Prostate gland (tissue), 2 donors: ENCODE measurements around the gene CCDC102B. TPM values are rescaled to one million over a fixed set of nuclear protein-coding genes. Genes with fewer than 3 reads are reported as not detected.

ENCODE experiments used
- DNase-seq: peaks from one replicate; pipeline ENCODE4 v3.0.0-alpha.2; 2019; ENCODE audit warnings: low spot score
- H3K27ac ChIP-seq, 2 donors: fragments of 200-600 bp; sonication (generic); 2 replicates each; pipeline ENCODE4 v1.5.1; 2017 to 2019
- H3K27me3 ChIP-seq: fragments of 200-600 bp; sonication (generic); replicated peaks from 2 replicates; pipeline ENCODE4 v1.5.1; 2019; ENCODE audit not compliant: insufficient read depth
- H3K36me3 ChIP-seq, 2 donors: fragments of 200-600 bp; sonication (generic); 1 replicate in 1 of 2; 2 replicates in 1 of 2; pipeline versions ENCODE4 v1.5.1 to v1.8.1; 2017 to 2019
- H3K4me1 ChIP-seq: fragments of 200-600 bp; sonication (generic); replicated peaks from 2 replicates; pipeline ENCODE4 v1.5.1; 2019
- H3K4me3 ChIP-seq, 2 donors: fragments of 200-600 bp; sonication (generic); 2 replicates each; pipeline ENCODE4 v1.5.1; 2017 to 2019
- H3K9me3 ChIP-seq: fragments of 200-600 bp; sonication (generic); 2 replicates; pipeline ENCODE4 v1.5.1; 2017
- CTCF ChIP-seq, 4 experiments: fragments of 200-600 bp in 2 of 4; fragments of 450-650 bp in 2 of 4; sonication (generic) in 2 of 4; IDR thresholded peaks; 1 replicate in 3 of 4; 2 replicates in 1 of 4; pipeline ENCODE4 v1.5.1; 2016 to 2019; ENCODE audit warnings: antibody characterized with exemption in 4 of 4, mild to moderate bottlenecking in 2 of 4, moderate library complexity in 2 of 4
- POLR2A ChIP-seq: fragments of 450-650 bp; IDR thresholded peaks from one replicate; pipeline ENCODE4 v1.6.1; 2016; ENCODE audit warnings: antibody characterized with exemption, mild to moderate bottlenecking
- POLR2AphosphoS5 ChIP-seq: sonication (generic); formaldehyde crosslinking; IDR thresholded peaks from one replicate; pipeline ENCODE4 v1.6.1; 2017; ENCODE audit warnings: antibody characterized with exemption
- WGBS: methylation state at CpG from one replicate; pipeline ENCODE4 v1.1.5; 2018; 5-methylcytosine and 5-hydroxymethylcytosine counted together
- intact Hi-C: fragments of 100-400 bp; cut with DNase I; formaldehyde crosslinking; loops from one replicate; pipeline ENCODE4 v1.14.2; 2022
- total RNA-seq, 2 donors: library from RNA; depleted of rRNA; stranded (reverse); fragments of >200 nt; gene quantifications; one replicate each; pipeline ENCODE4 v1.1.0, GENCODE V29; 2016

The CCDC102B gene
- total RNA-seq, 2 donors from 2014 or later: 2.9 to 16.5 TPM

- Histone ChIP-seq H3K4me1 (no peaks in the 10 kb centered on the region), H3K4me3 (no peak overlapping the region), H3K27ac (no peak overlapping the region), H3K9me3 (no peaks in the 10 kb centered on the region), H3K36me3 (no peaks in the 10 kb centered on the region), H3K27me3 (no peaks in the 10 kb centered on the region)
- intact Hi-C loops: no loop called here
- TF ChIP-seq POLR2A: no peak
- no peak for TF ChIP-seq CTCF (IDR thresholded peaks at IDR 0.05)
- no peak for TF ChIP-seq POLR2AphosphoS5
- WGBS: 91% methylated on average over 2 of the region's 2 CpGs
- no peak for DNase-seq
Measured at GRCh38 chr18:68766433-68766832, 31.4 kb upstream of the CCDC102B start.

GRCh38 chr18:68769461-68769860 is 28.4 kb upstream of the CCDC102B start:
- Histone ChIP-seq H3K36me3 (no peaks in the 10 kb centered on the region), H3K27me3 (no peaks in the 10 kb centered on the region), H3K27ac (no peak overlapping the region), H3K4me1 (no peaks in the 10 kb centered on the region), H3K4me3 (no peak overlapping the region), H3K9me3 (no peaks in the 10 kb centered on the region)
- TF ChIP-seq CTCF (IDR thresholded peaks at IDR 0.05) (no peak), POLR2A (no peak), POLR2AphosphoS5 (no peak)
- 75% methylated on average over 3 of the region's 3 CpGs for WGBS
- intact Hi-C loops: no loop called here
- no peak for DNase-seq

- Histone ChIP-seq H3K4me1 (no peaks in the 10 kb centered on the region), H3K4me3 (no peak overlapping the region), H3K36me3 (no peaks in the 10 kb centered on the region), H3K27me3 (no peaks in the 10 kb centered on the region), H3K27ac (no peak overlapping the region), H3K9me3 (no peaks in the 10 kb centered on the region)
- DNase-seq: no peak
- TF ChIP-seq CTCF (IDR thresholded peaks at IDR 0.05) (no peak), POLR2A (no peak), POLR2AphosphoS5 (no peak)
- 20% methylated on average over 2 of the region's 2 CpGs for WGBS
- intact Hi-C loops: no loop called here
Measured at GRCh38 chr18:68772268-68772667, 25.6 kb upstream of the CCDC102B start.

- Histone ChIP-seq H3K4me1 (no peaks in the 10 kb centered on the region), H3K9me3 (no peaks in the 10 kb centered on the region), H3K4me3 (no peak overlapping the region), H3K27ac (no peak overlapping the region), H3K27me3 (no peaks in the 10 kb centered on the region), H3K36me3 (no peaks in the 10 kb centered on the region)
- 64% methylated on average over 3 of the region's 3 CpGs for WGBS
- DNase-seq: no peak
- TF ChIP-seq POLR2AphosphoS5 (no peak), CTCF (IDR thresholded peaks at IDR 0.05) (no peak), POLR2A (no peak)
- intact Hi-C loops: no loop called here
Measured at GRCh38 chr18:68778280-68778886, 19.5 kb upstream of the CCDC102B start.

- Histone ChIP-seq H3K36me3 (no peaks in the 10 kb centered on the region), H3K4me3 (no peak overlapping the region), H3K9me3 (no peaks in the 10 kb centered on the region), H3K4me1 (no peaks in the 10 kb centered on the region), H3K27ac (no peak overlapping the region), H3K27me3 (no peaks in the 10 kb centered on the region)
- TF ChIP-seq POLR2AphosphoS5 (no peak), CTCF (IDR thresholded peaks at IDR 0.05) (no peak), POLR2A (no peak)
- WGBS: 65% methylated on average over 3 of the region's 3 CpGs
- intact Hi-C loops: no loop called here
- DNase-seq: no peak
Measured at GRCh38 chr18:68779169-68779568, 18.7 kb upstream of the CCDC102B start.
